HCT116 (cell line): Measurements from ENCODE around the gene CRAT. TPM values are rescaled to one million over a fixed set of nuclear protein-coding genes. Genes with fewer than 3 reads are reported as not detected.

Experiments
- ATAC-seq: fragments of 200-7000 bp; cut with Tn5 transposase; 2 replicates; pipeline ENCODE4 v1.9.1; 2020; ENCODE audit warnings: mild to moderate bottlenecking, moderate library complexity
- BruUV-seq: library from RNA; stranded (reverse); fragments of 400-500 nt; replicated peaks from 2 replicates; lab custom pipeline; 2021; lab: Mats Ljungman, UMichigan
- CTCF ChIA-PET: fragments of 300-600 bp; sonication (Branson Sonifier 250); formaldehyde crosslinking; loops from one replicate; lab custom pipeline; 2021; ENCODE audit warnings: antibody characterized with exemption; lab: Charles Lee
- POLR2A ChIA-PET: fragments of 300-600, 350-600 bp; sonication (Branson Sonifier 250); formaldehyde crosslinking; loops from one replicate; lab custom pipeline; 2021; ENCODE audit warnings: antibody characterized with exemption; lab: Charles Lee
- RAD21 ChIA-PET, 2 experiments: fragments of 300-600 bp; sonication (Branson Sonifier 250); formaldehyde crosslinking; loops; one replicate each; lab custom pipeline; 2023; ENCODE audit warnings: low total read pairs in 2 of 2; ENCODE audit not compliant: uncharacterized antibody in 2 of 2, unreplicated experiment in 2 of 2, low non-redundant PET in 1 of 2; lab: Charles Lee
- DNase-seq: peaks from one replicate; pipeline ENCODE4 v3.0.0-alpha.2; 2010; ENCODE audit warnings: low read depth, low spot score
- H2AFZ ChIP-seq: fragments of 200-600 bp; shearing (Covaris generic), sonication (generic); 2 replicates; pipeline ENCODE4 v1.6.1; 2017; ENCODE audit warnings: low read depth, mixed run types, mixed read lengths, antibody characterized with exemption, low read length; ENCODE audit not compliant: poor library complexity, severe bottlenecking
- H3K27ac ChIP-seq: 2 replicates; pipeline ENCODE4 v1.5.1; 2012; ENCODE audit warnings: low read depth, low read length
- H3K27me3 ChIP-seq: fragments of 200-600 bp; sonication (generic); 2 replicates; pipeline ENCODE4 v1.6.1; 2016; ENCODE audit warnings: mixed run types, low read length, mixed read lengths; ENCODE audit not compliant: insufficient read depth
- H3K36me3 ChIP-seq, 2 experiments: fragments of 200-500 bp in 1 of 2; fragments of 200-600 bp in 1 of 2; sonication (Bioruptor generic) in 1 of 2; sonication (generic) in 1 of 2; 2 replicates each; pipeline versions ENCODE4 v1.5.1 to v1.6.1; 2014 to 2016; ENCODE audit warnings: low read length in 2 of 2, inconsistent platforms in 1 of 2, mixed read lengths in 1 of 2, mixed run types in 1 of 2; ENCODE audit not compliant: insufficient read depth in 2 of 2, control insufficient read depth in 1 of 2
- H3K4me1 ChIP-seq, 2 experiments: fragments of 200-600 bp in 1 of 2; sonication (generic) in 1 of 2; 2 replicates each; pipeline versions ENCODE4 v1.5.1 to v1.6.1; 2012 to 2017; ENCODE audit warnings: low read length in 2 of 2, inconsistent platforms in 1 of 2, mild to moderate bottlenecking in 1 of 2, mixed read lengths in 1 of 2, mixed run types in 1 of 2, moderate library complexity in 1 of 2; ENCODE audit not compliant: insufficient read depth in 2 of 2, control insufficient read depth in 1 of 2
- H3K4me2 ChIP-seq: fragments of 200-600 bp; sonication (generic); 2 replicates; pipeline ENCODE4 v1.6.1; 2017; ENCODE audit warnings: mixed run types, low read length, mixed read lengths
- H3K4me3 ChIP-seq, 2 experiments: fragments of 200-600 bp in 1 of 2; sonication (generic) in 1 of 2; replicated peaks in 1 of 2; 2 replicates each; pipeline ENCODE4 v1.5.1; 2011 to 2016; ENCODE audit warnings: low read length in 2 of 2, control low read depth in 1 of 2, low read depth in 1 of 2, mild to moderate bottlenecking in 1 of 2, mixed read lengths in 1 of 2, mixed run types in 1 of 2
- H3K79me2 ChIP-seq: fragments of 200-600 bp; sonication (generic); 2 replicates; pipeline ENCODE4 v1.6.1; 2017; ENCODE audit warnings: mild to moderate bottlenecking, mixed run types, low read length, moderate library complexity, mixed read lengths; ENCODE audit not compliant: insufficient read depth
- H3K9ac ChIP-seq: fragments of 200-600 bp; sonication (generic); 2 replicates; pipeline ENCODE4 v1.6.1; 2016; ENCODE audit warnings: low read length, mixed read lengths
- H3K9me2 ChIP-seq: fragments of 200-600 bp; sonication (generic), shearing (Covaris generic); 2 replicates; pipeline ENCODE4 v1.6.1; 2017; ENCODE audit warnings: mixed run types, mild to moderate bottlenecking, moderate library complexity; ENCODE audit not compliant: insufficient read depth
- H3K9me3 ChIP-seq, 2 experiments: fragments of 200-500 bp in 1 of 2; fragments of 200-600 bp in 1 of 2; sonication (Bioruptor generic) in 1 of 2; sonication (generic) in 1 of 2; 2 replicates each; pipeline ENCODE4 v1.6.1; 2014 to 2017; ENCODE audit warnings: low read length in 2 of 2, mixed read lengths in 2 of 2, inconsistent platforms in 1 of 2, low read depth in 1 of 2, mild to moderate bottlenecking in 1 of 2, mixed run types in 1 of 2, moderate library complexity in 1 of 2; ENCODE audit not compliant: control insufficient read depth in 1 of 2, insufficient read depth in 1 of 2
- H4K20me1 ChIP-seq: fragments of 200-600 bp; sonication (generic), shearing (Covaris generic); 2 replicates; pipeline ENCODE4 v1.6.1; 2017; ENCODE audit warnings: mixed run types, mild to moderate bottlenecking, moderate library complexity; ENCODE audit not compliant: insufficient read depth
- EGR1 ChIP-seq: IDR thresholded peaks from 2 replicates; pipeline ENCODE4 v1.6.1; 2012; ENCODE audit warnings: low read depth
- EZH2 ChIP-seq: fragments of 200-600 bp; sonication (generic); IDR thresholded peaks from 2 replicates; pipeline ENCODE4 v1.6.1; 2017; ENCODE audit warnings: antibody characterized with exemption, mixed run types
- EZH2phosphoT487 ChIP-seq: fragments of 200-600 bp; IDR thresholded peaks from 2 replicates; pipeline ENCODE4 v1.6.1; 2018; ENCODE audit warnings: antibody characterized with exemption, borderline replicate concordance
- FOSL1 ChIP-seq: IDR thresholded peaks from 2 replicates; pipeline ENCODE4 v1.6.1; 2012; ENCODE audit warnings: low read depth
- JUND ChIP-seq: IDR thresholded peaks from 2 replicates; pipeline ENCODE4 v1.6.1; 2012
- MAX ChIP-seq: IDR thresholded peaks from 2 replicates; pipeline ENCODE4 v1.6.1; 2012
- POLR2A ChIP-seq: IDR thresholded peaks from 2 replicates; pipeline ENCODE4 v1.7.0; 2011; ENCODE audit warnings: borderline replicate concordance; ENCODE audit not compliant: insufficient read depth, insufficient read length; ENCODE audit errors: extremely low read depth
- POLR2AphosphoS5 ChIP-seq: IDR thresholded peaks from 2 replicates; pipeline ENCODE4 v1.6.1; 2011; ENCODE audit warnings: mild to moderate bottlenecking, low read depth, low read length, moderate library complexity
- RAD21 ChIP-seq: IDR thresholded peaks from 2 replicates; pipeline ENCODE4 v1.6.1; 2012; ENCODE audit warnings: low read depth, mild to moderate bottlenecking
- REST ChIP-seq: IDR thresholded peaks from 2 replicates; pipeline ENCODE4 v1.6.1; 2012; ENCODE audit warnings: low read depth
- SP1 ChIP-seq: IDR thresholded peaks from 2 replicates; pipeline ENCODE4 v1.6.1; 2012; ENCODE audit warnings: low read depth
- SRF ChIP-seq: IDR thresholded peaks from 2 replicates; pipeline ENCODE4 v1.6.1; 2012; ENCODE audit warnings: low read depth
- YY1 ChIP-seq: IDR thresholded peaks from 2 replicates; pipeline ENCODE4 v1.6.1; 2011; ENCODE audit warnings: low read length, low read depth, moderate library complexity, mild to moderate bottlenecking; ENCODE audit not compliant: insufficient replicate concordance; ENCODE audit errors: extremely low read depth
- ZFX ChIP-seq: fragments of 450-650 bp; IDR thresholded peaks from 2 replicates; pipeline ENCODE4 v1.6.1; 2017
- ZNF274 ChIP-seq: fragments of 200-500 bp; sonication (Bioruptor generic); IDR thresholded peaks from 2 replicates; pipeline ENCODE4 v1.6.1; 2014; ENCODE audit warnings: mild to moderate bottlenecking, low read depth, low read length, inconsistent platforms
- intact Hi-C: fragments of 100-400 bp; cut with micrococcal nuclease; formaldehyde crosslinking; loops from 2 replicates; pipeline ENCODE4 v1.10.0; 2022
- total RNA-seq: library from RNA; stranded (reverse); gene quantifications from one replicate; pipeline ENCODE4 v1.2.1, GENCODE V29; 2021; ENCODE audit not compliant: unreplicated experiment

Gene CRAT
- total RNA-seq, 1 experiment from 2014 or later: 29.0 TPM

- TF ChIP-seq EZH2: no peak
These were observed 33.4 kb downstream of the CRAT start (continued) for GRCh38 chr9:129077236-129077635.

- ChIA-PET CTCF (no interaction called here), POLR2A (no interaction called here), RAD21 (no interaction called here)
- Histone ChIP-seq H3K79me2 (peaks cover 3% of the 10 kb centered on the region), H3K9me2 (no peaks in the 10 kb centered on the region), H3K4me2 (no peak overlapping the region), H3K4me1 (peaks cover 5 to 10% of the 10 kb centered on the region in 2 experiments), H3K9me3 (no peaks in the 10 kb centered on the region), H3K36me3 (no peaks in the 10 kb centered on the region), H3K27me3 (no peaks in the 10 kb centered on the region), H3K27ac (no peak overlapping the region), H2AFZ (no peak overlapping the region), H4K20me1 (no peaks in the 10 kb centered on the region), H3K9ac (no peak overlapping the region), H3K4me3 (no peak overlapping the region)
- DNase-seq (no peak), ATAC-seq (no peak)
- no TSS peak for BruUV-seq
- intact Hi-C loops: no loop called here
- no peak for TF ChIP-seq EGR1
- TF ChIP-seq SRF: no peak
- no peak for TF ChIP-seq POLR2AphosphoS5
- TF ChIP-seq EZH2phosphoT487: no peak
- no peak for TF ChIP-seq SP1
- no peak for TF ChIP-seq ZNF274
These were observed 34.0 kb downstream of the CRAT start for GRCh38 chr9:129076640-129077037.

GRCh38 chr9:129075996-129076639 lies 34.5 kb downstream of the CRAT start:
- H3K36me3 ChIP-seq: no peaks in the 10 kb centered on the region
- ATAC-seq (no peak), DNase-seq (no peak)
- H4K20me1 ChIP-seq: no peaks in the 10 kb centered on the region
- no peaks in the 10 kb centered on the region for H3K9me3 ChIP-seq
- no peaks in the 10 kb centered on the region for H3K27me3 ChIP-seq
- intact Hi-C loops: no loop called here
- no peak overlapping the region for H3K4me2 ChIP-seq
- H3K4me3 ChIP-seq: no peak overlapping the region
- peaks cover 5 to 9% of the 10 kb centered on the region in 2 experiments for H3K4me1 ChIP-seq
- ChIA-PET POLR2A (no interaction called here), CTCF (no interaction called here), RAD21 (no interaction called here)
- H3K9me2 ChIP-seq: no peaks in the 10 kb centered on the region
- no peak overlapping the region for H3K27ac ChIP-seq
- H2AFZ ChIP-seq: no peak overlapping the region
- no TSS peak for BruUV-seq
- no peaks in the 10 kb centered on the region for H3K79me2 ChIP-seq
- no peak overlapping the region for H3K9ac ChIP-seq
- TF ChIP-seq ZFX (no peak), SRF (no peak), SP1 (no peak), POLR2A (no peak), JUND (no peak), ZNF274 (no peak), REST (no peak), RAD21 (no peak), EZH2phosphoT487 (no peak), MAX (no peak), POLR2AphosphoS5 (no peak), EGR1 (no peak), YY1 (no peak), EZH2 (no peak), FOSL1 (no peak)
